HG03175 (cell line): ENCODE data around the gene TDRD9.

Experiments
- ATAC-seq: cut with Tn5 transposase; IDR thresholded peaks from one replicate; pipeline ENCODE4 v1.9.1; 2021; ENCODE audit warnings: mild to moderate bottlenecking, moderate library complexity; ENCODE audit not compliant: unreplicated experiment

The TDRD9 gene

DNA sequence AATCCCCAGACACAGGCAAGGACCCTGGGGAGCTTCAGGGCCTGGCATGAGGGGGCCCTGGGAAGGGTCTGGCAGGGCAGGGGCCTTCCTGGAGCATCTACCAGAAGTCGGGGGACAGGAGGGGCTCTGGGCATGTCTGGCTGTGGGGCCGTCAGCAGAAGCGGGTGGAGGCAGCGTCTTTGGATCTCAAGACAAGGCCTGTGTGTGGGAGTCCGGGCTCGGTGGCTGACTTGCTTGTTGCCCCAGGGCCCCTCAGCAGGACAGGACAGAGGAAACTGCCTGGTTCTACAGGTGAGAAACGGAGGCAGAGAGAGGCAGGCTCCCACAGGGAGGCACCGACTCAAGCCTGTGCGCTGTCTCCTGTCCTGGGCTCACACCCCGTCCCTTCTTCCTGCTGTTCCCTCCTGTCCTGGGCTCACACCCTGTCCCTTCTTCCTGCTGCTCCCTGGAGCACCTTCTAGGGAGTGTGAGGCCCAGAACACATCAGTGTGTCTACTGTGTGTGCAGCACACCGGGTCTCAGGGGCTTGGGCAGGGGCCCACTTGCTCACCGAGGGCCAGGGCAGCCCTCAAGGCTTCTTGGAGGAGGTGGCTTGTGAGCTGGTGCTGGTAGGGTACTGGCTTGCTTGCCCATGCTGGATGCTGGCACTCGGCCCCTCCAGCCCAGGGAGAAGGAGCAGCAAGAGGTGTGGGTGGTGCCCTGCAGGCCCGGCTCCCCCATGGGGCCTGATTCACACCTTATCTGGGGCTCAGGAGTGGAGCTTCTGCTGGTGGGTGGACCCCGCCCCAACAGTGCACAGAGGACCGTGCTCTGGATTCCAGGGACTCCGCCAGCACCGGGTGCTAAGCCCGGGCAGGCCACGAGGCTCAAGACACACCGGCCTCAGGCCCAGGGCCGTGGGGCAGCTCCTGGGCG is 172.2 kb downstream of the TDRD9 start:
- no peak for ATAC-seq

- no peak for ATAC-seq
Observed at GRCh38 chr14:104101086-104101621, 172.9 kb downstream of the TDRD9 start.

- ATAC-seq, result no peak
Observed at GRCh38 chr14:104101651-104102281, 173.5 kb downstream of the TDRD9 start.
